Measurements from ENCODE around the gene ADCY9. TPM values are rescaled to one million over a fixed set of nuclear protein-coding genes. Genes with fewer than 3 reads are reported as not detected.

ADCY9 gene
- polyA plus RNA-seq, 1 donor (not counting 4 experiments of a cell fraction or from before 2014, with no cell fraction given): 3.0 TPM

DNA sequence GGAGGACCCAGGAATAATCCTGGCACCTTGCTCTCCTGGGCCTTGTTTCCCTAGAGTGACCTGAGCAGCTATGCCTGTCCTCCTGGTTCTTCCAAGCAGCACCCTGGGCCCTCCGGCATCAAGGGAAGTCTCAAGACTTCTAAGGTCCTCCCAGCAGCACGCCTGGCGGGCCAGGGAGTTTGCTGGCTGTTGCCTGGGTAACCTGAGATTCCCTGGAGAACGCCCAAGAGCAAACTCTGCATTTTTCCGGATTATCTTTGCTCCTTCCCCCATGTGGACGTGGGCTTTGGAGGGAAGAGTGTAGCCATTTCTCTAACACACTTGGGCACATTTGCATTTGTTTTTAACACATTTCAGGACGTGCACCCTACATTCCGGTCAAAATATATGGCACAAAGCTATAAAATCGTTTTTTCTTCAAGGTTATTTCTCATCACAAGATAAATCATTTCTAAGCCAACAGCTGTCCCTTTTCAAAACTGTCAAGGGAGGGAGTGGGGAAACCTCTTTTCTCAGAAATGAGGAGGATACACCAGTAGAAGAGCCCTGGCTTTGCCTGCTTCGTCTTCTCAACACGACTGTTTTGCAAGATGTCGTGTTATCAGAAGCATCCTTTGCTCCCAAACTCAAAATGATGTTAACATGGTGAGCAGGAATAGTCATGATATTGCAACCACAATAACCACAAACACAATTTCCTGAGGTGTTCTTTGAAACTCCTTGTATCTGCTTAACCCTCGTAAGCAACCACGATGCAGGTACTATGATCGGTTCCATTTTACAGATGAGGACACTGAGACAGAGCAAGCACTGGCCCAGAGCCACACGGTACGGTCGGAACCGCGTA is 116.5 kb downstream of the ADCY9 start:
- Histone ChIP-seq H3K9ac (ENCODE audit: control insufficient read depth, extremely low read depth, insufficient read depth, low read length) (no peak overlapping the region), H2AFZ (ENCODE audit: control insufficient read depth, low read length) (no peak overlapping the region)
- dilution Hi-C loops (cut with MboI; ENCODE audit: extremely low pct_ligation_motif_present, low sequenced_read_pairs): no loop called here

DNA sequence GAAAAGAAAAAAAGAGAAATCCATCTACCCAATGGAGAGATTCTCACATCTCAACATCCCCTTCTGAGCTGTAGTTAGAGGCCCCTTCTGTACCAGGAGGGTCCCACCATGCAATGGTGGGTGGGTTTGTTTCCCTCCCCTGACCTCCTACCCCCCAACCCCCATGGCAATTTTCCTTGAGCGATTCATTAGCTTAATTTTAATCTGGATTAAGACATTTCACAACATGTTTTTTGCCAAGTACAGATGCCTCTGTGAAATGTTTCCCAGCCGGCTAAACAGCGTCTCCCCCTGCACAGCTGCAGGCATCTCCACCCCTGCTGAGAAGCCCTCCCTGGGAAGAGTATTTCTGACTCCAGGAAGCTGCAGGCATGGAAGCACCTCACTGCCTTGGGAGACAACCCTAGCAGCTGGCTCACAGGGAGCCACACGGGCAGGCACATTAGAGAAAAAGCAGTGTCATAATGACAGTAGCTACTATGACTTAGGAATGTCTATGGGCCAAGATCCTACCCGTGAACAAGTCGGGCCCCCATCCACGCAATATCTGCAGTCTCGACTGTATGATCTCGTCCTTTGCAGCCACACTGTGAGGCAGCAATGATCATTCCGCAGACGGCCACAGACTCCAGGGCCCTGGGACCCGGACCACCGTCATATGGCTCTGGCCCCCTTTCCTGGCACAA is 117.3 kb downstream of the ADCY9 start:
- H2AFZ ChIP-seq (ENCODE audit: control insufficient read depth, low read length): no peak overlapping the region
- no peak overlapping the region for H3K27ac ChIP-seq (ENCODE audit: control insufficient read depth, insufficient read depth, low read length)
- dilution Hi-C loops (cut with MboI; ENCODE audit: extremely low pct_ligation_motif_present, low sequenced_read_pairs): no loop called here
- no peaks in the 10 kb centered on the region for H3K9me1 ChIP-seq (ENCODE audit: control insufficient read depth, extremely low read depth, insufficient read depth, low read length)
- DNase-seq (ENCODE audit: low read depth, low spot score) (no peak), FAIRE-seq (no peak)
- no peak overlapping the region for H3K4me2 ChIP-seq (ENCODE audit: control insufficient read depth, extremely low read depth, insufficient read depth, low read depth, low read length)
- no peak overlapping the region for H3K9ac ChIP-seq (ENCODE audit: control insufficient read depth, extremely low read depth, insufficient read depth, low read length)
- H3K79me2 ChIP-seq (ENCODE audit: control insufficient read depth, insufficient read depth, low read length): no peaks in the 10 kb centered on the region
- H3K27me3 ChIP-seq (ENCODE audit: control insufficient read depth, extremely low read depth, insufficient read depth, low read length): no peaks in the 10 kb centered on the region
- H3K4me3 ChIP-seq (ENCODE audit: control insufficient read depth in 2 of 3, extremely low read depth in 1 of 3, insufficient read depth in 2 of 3, low read depth in 1 of 3, low read length in 3 of 3): no peak overlapping the region
- H3K9me3 ChIP-seq (ENCODE audit: control insufficient read depth, low read depth, low read length): no peaks in the 10 kb centered on the region
- H3K4me1 ChIP-seq (ENCODE audit: control insufficient read depth, extremely low read depth, insufficient read depth, low read length): no peaks in the 10 kb centered on the region
- H4K20me1 ChIP-seq (ENCODE audit: control insufficient read depth, extremely low read depth, insufficient read depth, low read length): no peaks in the 10 kb centered on the region
- peaks cover 0 to 3% of the 10 kb centered on the region in 2 experiments for H3K36me3 ChIP-seq (ENCODE audit: control insufficient read depth in 2 of 2, extremely low read depth in 1 of 2, insufficient read depth in 2 of 2, low read length in 2 of 2)
- TF ChIP-seq EZH2 (IDR thresholded peaks at IDR 0.05; ENCODE audit: low read length): no peak
- TF ChIP-seq, protein P1, sequence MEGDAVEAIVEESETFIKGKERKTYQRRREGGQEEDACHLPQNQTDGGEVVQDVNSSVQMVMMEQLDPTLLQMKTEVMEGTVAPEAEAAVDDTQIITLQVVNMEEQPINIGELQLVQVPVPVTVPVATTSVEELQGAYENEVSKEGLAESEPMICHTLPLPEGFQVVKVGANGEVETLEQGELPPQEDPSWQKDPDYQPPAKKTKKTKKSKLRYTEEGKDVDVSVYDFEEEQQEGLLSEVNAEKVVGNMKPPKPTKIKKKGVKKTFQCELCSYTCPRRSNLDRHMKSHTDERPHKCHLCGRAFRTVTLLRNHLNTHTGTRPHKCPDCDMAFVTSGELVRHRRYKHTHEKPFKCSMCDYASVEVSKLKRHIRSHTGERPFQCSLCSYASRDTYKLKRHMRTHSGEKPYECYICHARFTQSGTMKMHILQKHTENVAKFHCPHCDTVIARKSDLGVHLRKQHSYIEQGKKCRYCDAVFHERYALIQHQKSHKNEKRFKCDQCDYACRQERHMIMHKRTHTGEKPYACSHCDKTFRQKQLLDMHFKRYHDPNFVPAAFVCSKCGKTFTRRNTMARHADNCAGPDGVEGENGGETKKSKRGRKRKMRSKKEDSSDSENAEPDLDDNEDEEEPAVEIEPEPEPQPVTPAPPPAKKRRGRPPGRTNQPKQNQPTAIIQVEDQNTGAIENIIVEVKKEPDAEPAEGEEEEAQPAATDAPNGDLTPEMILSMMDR (optimal IDR thresholded peaks at IDR 0.05 in 1 of 3, IDR thresholded peaks at IDR 0.05 in 1 of 3, conservative IDR thresholded peaks at IDR 0.05 in 1 of 3; ENCODE audit: extremely low read depth in 1 of 3, insufficient read depth in 2 of 3, low read length in 3 of 3): no peak

More for the DNA sequence above, 116.5 kb downstream of the ADCY9 start:
- Histone ChIP-seq H3K4me2 (ENCODE audit: control insufficient read depth, extremely low read depth, insufficient read depth, low read depth, low read length) (no peak overlapping the region), H3K4me3 (ENCODE audit: control insufficient read depth in 2 of 3, extremely low read depth in 1 of 3, insufficient read depth in 2 of 3, low read depth in 1 of 3, low read length in 3 of 3) (no peak overlapping the region), H3K79me2 (ENCODE audit: control insufficient read depth, insufficient read depth, low read length) (no peaks in the 10 kb centered on the region), H3K9me3 (ENCODE audit: control insufficient read depth, low read depth, low read length) (no peaks in the 10 kb centered on the region), H3K27me3 (ENCODE audit: control insufficient read depth, extremely low read depth, insufficient read depth, low read length) (no peaks in the 10 kb centered on the region), H3K4me1 (ENCODE audit: control insufficient read depth, extremely low read depth, insufficient read depth, low read length) (no peaks in the 10 kb centered on the region), H3K27ac (ENCODE audit: control insufficient read depth, insufficient read depth, low read length) (no peak overlapping the region), H3K9me1 (ENCODE audit: control insufficient read depth, extremely low read depth, insufficient read depth, low read length) (no peaks in the 10 kb centered on the region), H4K20me1 (ENCODE audit: control insufficient read depth, extremely low read depth, insufficient read depth, low read length) (no peaks in the 10 kb centered on the region), H3K36me3 (ENCODE audit: control insufficient read depth in 2 of 2, extremely low read depth in 1 of 2, insufficient read depth in 2 of 2, low read length in 2 of 2) (peaks cover 0 to 3% of the 10 kb centered on the region in 2 experiments)
- TF ChIP-seq, protein P1 (optimal IDR thresholded peaks at IDR 0.05 in 1 of 3, IDR thresholded peaks at IDR 0.05 in 1 of 3, conservative IDR thresholded peaks at IDR 0.05 in 1 of 3; ENCODE audit: extremely low read depth in 1 of 3, insufficient read depth in 2 of 3, low read length in 3 of 3): no peak
- TF ChIP-seq EZH2 (IDR thresholded peaks at IDR 0.05; ENCODE audit: low read length): no peak
- DNase-seq (ENCODE audit: low read depth, low spot score): no peak
- no peak for FAIRE-seq
